ENCODE data around the gene SLC9A9.

DNA sequence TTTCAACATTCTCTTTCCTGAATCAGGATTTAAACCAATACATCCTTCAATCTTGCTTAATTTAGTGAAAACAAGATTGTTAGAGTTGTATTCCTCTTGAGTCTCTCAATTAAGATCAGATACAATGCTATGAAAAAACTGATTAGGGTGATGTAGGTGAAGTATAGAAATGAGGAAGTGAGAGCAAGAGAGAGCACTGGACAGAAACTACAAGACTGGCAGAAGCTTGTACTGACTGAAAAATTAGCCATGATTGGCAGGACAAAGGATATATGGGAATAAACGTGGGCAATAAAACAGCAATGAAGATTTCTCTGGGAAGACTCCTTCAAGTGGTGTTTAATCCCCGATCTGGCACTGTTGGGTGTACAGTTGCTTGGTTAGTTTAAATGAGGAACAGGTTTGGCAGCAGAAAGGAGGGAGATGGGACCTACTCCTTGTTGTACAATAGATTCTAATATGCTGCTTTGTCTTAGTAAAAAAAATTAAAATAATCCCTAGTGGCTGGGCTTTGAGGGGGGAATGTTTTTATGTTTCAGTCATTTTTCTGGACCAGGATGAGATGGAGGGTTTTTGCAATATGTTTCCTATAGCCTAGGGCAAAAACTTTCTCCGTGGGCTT, 252.7 kb downstream of the SLC9A9 start:
- TF ChIP-seq RXRA (IDR thresholded peaks at IDR 0.05; ENCODE audit: insufficient read depth, low read depth, low read length) (no peak), CTCF (IDR thresholded peaks at IDR 0.05; ENCODE audit: control extremely low read depth in 1 of 3, insufficient read depth in 1 of 3, low read depth in 1 of 3, low read length in 3 of 3) (no peak), POLR2AphosphoS5 (IDR thresholded peaks at IDR 0.05; ENCODE audit: low read depth, low read length) (no peak), POLR2A (IDR thresholded peaks at IDR 0.05; ENCODE audit: control extremely low read depth in 1 of 2, low read depth in 2 of 2, low read length in 2 of 2) (no peak), ATF2 (IDR thresholded peaks at IDR 0.05; ENCODE audit: low read length) (no peak), GABPA (IDR thresholded peaks at IDR 0.05; ENCODE audit: borderline replicate concordance, insufficient read depth, low read length) (no peak), GTF2F1 (IDR thresholded peaks at IDR 0.05; ENCODE audit: borderline replicate concordance, low read depth, low read length) (no peak), SIN3A (conservative IDR thresholded peaks at IDR 0.05 in 1 of 2, IDR thresholded peaks at IDR 0.05 in 1 of 2; ENCODE audit: low read depth in 1 of 2, low read length in 2 of 2) (no peak), CEBPB (IDR thresholded peaks at IDR 0.05; ENCODE audit: low read depth, low read length) (no peak), JUN (IDR thresholded peaks at IDR 0.05; ENCODE audit: low read depth, low read length) (no peak), TAF1 (IDR thresholded peaks at IDR 0.05; ENCODE audit: low read depth, low read length) (no peak), RFX5 (IDR thresholded peaks at IDR 0.05; ENCODE audit: borderline replicate concordance, low read depth, low read length) (no peak), E2F6 (IDR thresholded peaks at IDR 0.05) (no peak), CREB1 (IDR thresholded peaks at IDR 0.05) (no peak)
